ENCODE data around the gene ABLIM1. TPM values are rescaled to one million over a fixed set of nuclear protein-coding genes. Genes with fewer than 3 reads are reported as not detected.

ABLIM1 gene
- total and polyA plus RNA-seq, 10 of the 15 experiments (the other 5 are each of a cell fraction or from before 2014, with no cell fraction given): 14.2 to 50.5 (median 28.1) TPM

DNA sequence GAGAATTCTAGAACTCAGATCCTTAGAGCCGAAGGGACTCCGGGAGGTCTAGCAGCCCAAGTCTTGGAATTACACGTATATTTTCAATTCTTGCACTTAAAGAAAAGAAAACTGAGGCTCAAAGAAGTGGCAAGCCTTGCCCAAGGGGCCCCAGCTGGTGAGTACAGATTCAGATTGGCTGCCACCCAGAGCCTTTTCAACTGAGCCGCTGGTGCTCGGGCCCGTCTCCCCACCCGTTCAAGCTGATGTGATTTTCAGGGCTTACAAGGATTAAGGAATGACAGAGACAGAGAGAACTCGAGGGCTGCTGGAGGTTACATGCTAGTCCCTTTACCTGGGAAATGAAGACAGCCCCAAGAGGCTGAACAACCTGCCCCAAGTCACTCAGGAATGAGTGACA is 117.8 kb downstream of the ABLIM1 start:
- Histone ChIP-seq H3K79me2 (ENCODE audit: control insufficient read depth, insufficient read depth, low read length) (no peaks in the 10 kb centered on the region), H3K9ac (ENCODE audit: control insufficient read depth, insufficient read depth, low read length) (no peak overlapping the region), H2AFZ (ENCODE audit: control insufficient read depth, low read depth, low read length) (peak overlapping the region; percentile 22), H3K27me3 (replicated peaks in 1 of 2; ENCODE audit: control insufficient read depth in 2 of 2, insufficient read depth in 2 of 2, low read length in 1 of 2) (no peaks in the 10 kb centered on the region), H3K4me3 (no peak overlapping the region), H3K9me3 (replicated peaks; ENCODE audit: control insufficient read depth, insufficient read depth, low read length) (peaks cover 2% of the 10 kb centered on the region; the same call in 1 of the 3 replicates), H3K4me1 (ENCODE audit: control insufficient read depth, insufficient read depth, low read length) (peaks cover 51% of the 10 kb centered on the region), H3K27ac (ENCODE audit: control insufficient read depth, insufficient read depth) (no peak overlapping the region), H3K4me2 (ENCODE audit: control insufficient read depth, insufficient read depth) (0 out of 2 replicates have a peak overlapping the region, but pooled peaks have one; percentile 4), H3K36me3 (ENCODE audit: control insufficient read depth in 2 of 2, insufficient read depth in 2 of 2, low read length in 1 of 2) (no peaks in the 10 kb centered on the region), H4K20me1 (ENCODE audit: control insufficient read depth, insufficient read depth) (no peaks in the 10 kb centered on the region)
- TF ChIP-seq SREBF1 (IDR thresholded peaks at IDR 0.05; ENCODE audit: low read length): no peak
- TF ChIP-seq, protein P1, sequence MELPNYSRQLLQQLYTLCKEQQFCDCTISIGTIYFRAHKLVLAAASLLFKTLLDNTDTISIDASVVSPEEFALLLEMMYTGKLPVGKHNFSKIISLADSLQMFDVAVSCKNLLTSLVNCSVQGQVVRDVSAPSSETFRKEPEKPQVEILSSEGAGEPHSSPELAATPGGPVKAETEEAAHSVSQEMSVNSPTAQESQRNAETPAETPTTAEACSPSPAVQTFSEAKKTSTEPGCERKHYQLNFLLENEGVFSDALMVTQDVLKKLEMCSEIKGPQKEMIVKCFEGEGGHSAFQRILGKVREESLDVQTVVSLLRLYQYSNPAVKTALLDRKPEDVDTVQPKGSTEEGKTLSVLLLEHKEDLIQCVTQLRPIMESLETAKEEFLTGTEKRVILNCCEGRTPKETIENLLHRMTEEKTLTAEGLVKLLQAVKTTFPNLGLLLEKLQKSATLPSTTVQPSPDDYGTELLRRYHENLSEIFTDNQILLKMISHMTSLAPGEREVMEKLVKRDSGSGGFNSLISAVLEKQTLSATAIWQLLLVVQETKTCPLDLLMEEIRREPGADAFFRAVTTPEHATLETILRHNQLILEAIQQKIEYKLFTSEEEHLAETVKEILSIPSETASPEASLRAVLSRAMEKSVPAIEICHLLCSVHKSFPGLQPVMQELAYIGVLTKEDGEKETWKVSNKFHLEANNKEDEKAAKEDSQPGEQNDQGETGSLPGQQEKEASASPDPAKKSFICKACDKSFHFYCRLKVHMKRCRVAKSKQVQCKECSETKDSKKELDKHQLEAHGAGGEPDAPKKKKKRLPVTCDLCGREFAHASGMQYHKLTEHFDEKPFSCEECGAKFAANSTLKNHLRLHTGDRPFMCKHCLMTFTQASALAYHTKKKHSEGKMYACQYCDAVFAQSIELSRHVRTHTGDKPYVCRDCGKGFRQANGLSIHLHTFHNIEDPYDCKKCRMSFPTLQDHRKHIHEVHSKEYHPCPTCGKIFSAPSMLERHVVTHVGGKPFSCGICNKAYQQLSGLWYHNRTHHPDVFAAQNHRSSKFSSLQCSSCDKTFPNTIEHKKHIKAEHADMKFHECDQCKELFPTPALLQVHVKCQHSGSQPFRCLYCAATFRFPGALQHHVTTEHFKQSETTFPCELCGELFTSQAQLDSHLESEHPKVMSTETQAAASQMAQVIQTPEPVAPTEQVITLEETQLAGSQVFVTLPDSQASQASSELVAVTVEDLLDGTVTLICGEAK (IDR thresholded peaks at IDR 0.05; ENCODE audit: borderline replicate concordance): no peak
- SMC1A ChIA-PET (ENCODE audit: uncharacterized antibody, unreplicated experiment): interaction anchor here (0.8 to 2.8 kb wide), 4 partner anchors 8 to 236 kb away, joined by 3 to 10 read pairs (median 6); no protein-coding TSS in a partner anchor
- ATAC-seq: no peak
- CTCF ChIA-PET: interaction anchor here (1.0 to 1.8 kb wide), 5 partner anchors 8 to 237 kb away, joined by 3 to 5 read pairs (median 3); no protein-coding TSS in a partner anchor
- BruUV-seq (replicated peaks): no TSS peak
- POLR2A ChIA-PET: no interaction called here
- no peak for FAIRE-seq
- in situ Hi-C loops (cut with MboI): loop anchor here (10.0 to 25.0 kb wide), 2 partner anchors 103 to 585 kb away; no protein-coding TSS in a partner anchor
- intact Hi-C loops (cut with micrococcal nuclease; ENCODE audit: unreplicated experiment): no loop called here
- RAD21 ChIA-PET (ENCODE audit: unreplicated experiment): no interaction called here
- no peak for DNase-seq (ENCODE audit: low read depth, low spot score)
- WGBS (ENCODE audit: insufficient coverage, insufficient replicate concordance, low lambda C conversion rate, missing lambda C conversion rate): 58% methylated on average over 8 of the region's 8 CpGs
